HG02571 (cell line): Measurements from ENCODE around the gene RPS6KA2.
"Not testable (repeated sequence)": the region's sequence is repeated elsewhere in the genome, so short reads cannot be mapped to it uniquely, and the experiment has no call there.

Experiments used
- ATAC-seq: cut with Tn5 transposase; IDR thresholded peaks from one replicate; pipeline ENCODE4 v1.9.1; 2021; ENCODE audit warnings: mild to moderate bottlenecking, moderate library complexity; ENCODE audit not compliant: unreplicated experiment

The RPS6KA2 gene

DNA sequence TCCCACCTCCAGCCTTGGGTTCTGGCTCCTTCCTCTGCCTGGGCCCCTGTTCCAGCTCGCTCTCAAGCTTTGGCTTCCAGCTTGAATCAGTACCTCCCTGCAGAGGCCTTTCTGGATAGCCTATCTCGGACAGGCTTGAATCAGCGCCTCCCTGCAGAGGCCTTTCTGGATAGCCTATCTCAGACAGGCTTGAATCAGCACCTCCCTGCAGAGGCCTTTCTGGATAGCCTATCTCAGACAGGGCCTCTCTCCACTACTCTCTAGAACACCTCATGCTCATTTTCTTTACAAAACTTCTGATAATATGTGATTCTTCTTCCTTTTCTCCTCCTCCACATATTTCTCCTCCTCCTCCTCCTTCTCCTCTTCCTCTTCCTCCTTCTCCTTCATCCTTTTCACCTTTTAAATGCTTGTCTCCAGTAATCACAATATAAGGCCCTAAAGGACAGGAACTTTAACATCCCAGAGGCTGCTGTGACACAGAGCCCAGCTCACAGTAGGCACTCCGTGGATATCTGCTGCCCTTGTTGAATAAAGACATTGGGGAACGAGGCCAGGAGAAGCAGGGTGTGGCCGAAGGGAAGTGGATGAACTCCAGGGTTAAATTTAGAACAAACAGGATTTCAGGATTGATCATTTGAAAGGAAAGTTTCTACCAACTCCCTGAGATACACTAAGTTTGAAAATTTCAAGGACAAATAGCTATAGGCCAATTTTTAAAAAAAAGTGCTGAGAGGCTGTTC, 9.3 kb upstream of the RPS6KA2 start:
- ATAC-seq = no peak

DNA sequence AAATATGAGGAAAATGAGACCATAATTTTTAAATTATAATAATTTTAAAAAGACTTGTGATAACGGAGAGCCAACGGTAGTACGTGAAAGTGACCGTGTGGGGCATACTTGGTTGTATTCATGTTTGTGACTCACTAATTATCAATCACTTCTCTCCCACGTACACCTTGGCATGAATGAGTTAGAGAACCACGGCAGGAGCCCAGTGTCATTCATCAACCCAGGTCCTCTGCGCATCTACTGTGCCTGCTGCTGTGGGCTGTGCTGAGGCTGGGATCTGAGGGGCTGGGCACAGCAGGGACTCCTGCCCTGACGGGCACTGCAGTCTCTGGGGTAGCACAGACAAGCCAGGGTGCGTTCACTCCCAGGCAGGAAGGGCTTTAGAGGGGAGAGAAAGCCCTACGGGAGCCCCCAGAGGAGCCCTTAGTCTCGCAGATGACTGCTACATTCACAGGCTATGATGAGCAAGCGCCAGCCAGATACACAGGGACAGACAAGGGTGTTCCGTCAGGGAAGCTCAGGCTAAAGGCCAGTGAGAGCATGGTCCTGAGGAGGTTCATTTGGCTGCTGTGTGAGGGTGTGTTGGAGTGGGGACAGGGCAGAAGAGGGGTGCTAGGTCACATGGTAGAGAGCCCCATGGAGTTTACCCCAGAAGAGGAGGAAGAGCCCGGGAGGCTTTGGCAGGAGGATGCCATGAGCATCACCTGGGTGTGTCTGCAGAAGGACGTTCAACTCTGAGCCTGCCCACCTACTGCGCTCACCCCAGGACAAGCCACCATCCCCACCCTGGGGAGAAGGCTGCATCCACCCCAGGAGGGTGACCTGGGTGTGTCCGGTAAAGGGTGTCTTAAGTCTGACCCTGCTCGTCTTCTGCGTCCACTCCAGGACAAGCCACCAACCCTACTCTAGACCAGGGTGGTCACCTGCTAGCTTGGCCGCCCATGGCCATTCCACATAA, 8.2 kb upstream of the RPS6KA2 start:
- ATAC-seq = no peak

DNA sequence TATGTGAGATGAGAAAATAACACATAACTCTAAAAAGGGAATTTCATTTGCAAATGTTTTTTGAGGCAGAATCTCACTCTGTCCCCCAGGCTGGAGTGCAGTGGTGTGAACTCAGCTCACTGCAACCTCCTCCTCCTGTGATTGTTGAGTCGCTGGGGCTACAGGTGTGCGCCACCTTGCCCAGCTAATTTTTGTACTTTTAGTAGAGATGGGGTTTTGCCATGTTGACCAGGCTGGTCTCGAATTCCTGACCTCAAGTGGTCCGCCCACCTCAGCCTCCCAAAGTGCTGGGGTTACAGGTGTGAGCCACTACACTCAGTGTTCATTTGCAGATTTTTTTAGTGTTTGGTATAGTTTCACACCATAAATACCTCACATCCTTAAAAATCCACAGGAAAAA, 7.5 kb upstream of the RPS6KA2 start:
- not testable (repeated sequence) for ATAC-seq

DNA sequence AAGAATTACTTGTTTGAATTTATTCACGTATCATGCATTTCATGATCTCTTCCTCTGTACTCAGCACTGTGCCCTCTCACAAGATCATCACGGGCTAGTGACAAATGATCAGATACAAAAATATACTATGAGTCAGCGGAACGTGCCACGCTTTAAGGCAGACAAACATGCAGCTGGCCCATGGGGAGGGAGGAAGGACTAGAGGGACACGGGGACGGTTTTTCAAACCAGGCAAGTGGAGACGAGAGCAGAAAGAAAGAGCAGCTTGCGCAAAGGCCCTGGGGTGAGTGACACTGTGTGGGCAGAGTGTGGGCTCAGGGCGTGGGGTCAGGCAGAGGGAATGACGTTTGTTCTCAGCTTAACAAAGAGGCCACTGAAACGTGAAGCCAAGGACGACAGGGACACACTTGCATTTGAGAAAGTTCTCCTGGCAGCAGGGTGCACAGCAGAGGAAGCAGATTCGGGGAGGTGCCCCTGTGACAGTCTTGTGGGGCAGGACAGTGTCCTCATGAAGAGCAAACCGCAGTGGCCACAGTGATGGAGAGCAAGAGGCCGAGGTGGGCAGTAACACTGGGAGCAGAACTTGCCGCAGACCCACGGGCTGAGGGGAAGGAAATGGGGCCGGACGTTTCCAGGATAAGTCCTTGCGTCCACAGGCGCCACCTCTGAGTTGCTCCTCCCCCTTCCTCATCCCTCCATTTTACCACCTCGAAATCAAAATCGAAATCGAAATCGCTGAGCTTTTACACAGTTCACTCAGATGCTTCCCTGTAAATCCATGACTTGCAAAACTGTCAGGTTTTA, 6.9 kb upstream of the RPS6KA2 start:
- ATAC-seq = no peak

DNA sequence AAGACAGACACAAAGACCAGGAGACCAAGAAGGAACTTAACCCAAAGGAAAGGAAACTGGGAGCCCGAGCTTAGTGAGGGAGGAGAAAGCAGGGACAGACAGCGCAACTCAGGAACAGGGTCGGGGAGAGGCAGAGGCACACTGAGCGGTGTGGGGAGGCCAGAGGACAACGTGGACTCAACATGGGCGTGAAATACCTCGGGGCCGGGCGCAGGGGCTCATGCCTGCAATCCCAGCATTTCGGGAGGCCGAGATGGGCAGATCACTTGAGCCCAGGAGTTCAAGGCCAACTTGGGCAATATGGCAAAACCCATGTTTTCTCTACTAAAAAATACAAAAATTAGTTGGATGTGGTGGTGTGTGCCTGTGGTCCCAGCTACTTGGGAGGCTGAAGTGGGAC, 5.7 kb upstream of the RPS6KA2 start:
- no peak for ATAC-seq

DNA sequence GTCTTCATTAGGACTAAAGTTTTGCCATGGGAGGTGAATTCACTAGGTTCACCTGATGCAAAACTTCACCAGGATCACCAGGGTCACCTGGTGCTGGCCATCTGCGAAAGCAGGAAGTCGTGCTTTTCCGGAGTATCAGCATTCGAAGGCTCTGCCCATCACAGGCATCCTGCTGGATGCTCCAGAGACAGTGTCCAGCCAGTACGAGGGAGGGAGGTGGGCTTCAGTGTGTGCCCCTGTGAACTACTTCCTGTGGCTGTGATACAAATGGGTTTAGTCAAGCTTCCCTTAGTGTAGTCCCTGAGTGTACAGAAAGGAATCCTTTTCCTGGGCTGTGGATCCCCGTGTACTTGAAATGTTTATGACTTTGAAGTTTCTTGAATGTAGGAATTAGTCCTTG, 3.4 kb upstream of the RPS6KA2 start:
- no peak for ATAC-seq

DNA sequence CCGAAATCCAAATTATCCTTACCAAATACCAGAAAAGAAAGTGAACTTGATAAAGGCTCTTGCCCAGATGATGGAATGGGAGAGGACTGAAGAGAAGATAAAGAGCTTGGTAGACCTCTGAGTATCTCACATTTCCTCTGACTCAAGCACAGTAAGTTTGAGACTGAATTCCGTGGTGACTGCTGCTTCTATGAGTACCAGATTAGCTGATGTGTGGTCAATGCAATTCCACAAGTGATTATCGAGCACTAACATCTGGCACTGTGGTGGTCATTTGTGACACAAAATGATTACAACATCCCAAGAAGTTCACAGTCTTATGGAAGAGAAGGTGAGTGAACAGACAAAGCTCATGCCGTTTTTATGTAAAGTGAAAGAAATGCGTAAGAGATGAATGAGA, 2.6 kb upstream of the RPS6KA2 start:
- ATAC-seq = no peak

DNA sequence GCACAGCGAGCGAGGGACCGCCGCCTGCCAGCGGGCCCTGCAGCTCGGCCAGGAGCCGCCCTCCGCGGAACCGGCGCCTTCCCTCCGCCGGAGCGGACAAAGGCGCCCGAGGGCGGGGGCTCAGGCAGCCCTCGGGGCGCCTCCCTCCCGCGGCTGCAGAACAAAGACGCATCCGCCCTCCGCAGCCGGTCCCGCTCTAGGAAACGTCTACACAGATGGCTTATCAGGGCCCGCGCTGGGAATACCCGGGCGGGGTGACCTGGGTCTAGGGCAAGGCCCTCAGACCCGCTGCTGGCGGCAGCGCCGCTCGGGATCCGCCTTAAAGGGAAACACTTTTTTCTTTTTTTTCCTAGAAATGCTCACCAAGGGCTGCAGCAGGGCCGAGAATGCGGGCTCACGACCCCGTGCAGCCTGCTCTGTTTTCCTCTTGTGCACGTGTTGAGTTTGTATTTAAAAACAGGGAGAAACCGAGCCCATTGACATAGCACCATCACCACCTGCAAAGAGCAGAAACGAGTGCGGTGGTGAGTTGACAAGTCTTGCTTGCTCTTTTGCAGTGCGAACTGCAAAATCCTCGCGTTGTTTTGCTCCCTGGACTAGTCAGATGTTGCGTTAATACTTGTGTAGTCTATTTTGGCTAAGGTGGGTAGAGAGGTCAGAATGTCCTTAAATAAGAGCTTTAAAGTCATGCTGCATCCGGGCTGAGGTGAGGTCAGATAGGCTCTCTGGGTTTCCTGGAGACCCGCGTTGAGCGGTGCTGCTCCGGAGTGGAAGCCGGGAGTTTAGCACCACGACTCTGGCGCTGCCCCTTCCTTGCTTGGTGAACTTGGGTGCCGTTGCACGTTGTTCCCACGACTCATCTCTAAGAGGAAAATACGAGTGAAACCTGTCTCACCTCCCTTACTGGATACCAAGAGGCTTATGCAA, 1.1 kb upstream of the RPS6KA2 start:
- peak; percentile 21 for ATAC-seq

DNA sequence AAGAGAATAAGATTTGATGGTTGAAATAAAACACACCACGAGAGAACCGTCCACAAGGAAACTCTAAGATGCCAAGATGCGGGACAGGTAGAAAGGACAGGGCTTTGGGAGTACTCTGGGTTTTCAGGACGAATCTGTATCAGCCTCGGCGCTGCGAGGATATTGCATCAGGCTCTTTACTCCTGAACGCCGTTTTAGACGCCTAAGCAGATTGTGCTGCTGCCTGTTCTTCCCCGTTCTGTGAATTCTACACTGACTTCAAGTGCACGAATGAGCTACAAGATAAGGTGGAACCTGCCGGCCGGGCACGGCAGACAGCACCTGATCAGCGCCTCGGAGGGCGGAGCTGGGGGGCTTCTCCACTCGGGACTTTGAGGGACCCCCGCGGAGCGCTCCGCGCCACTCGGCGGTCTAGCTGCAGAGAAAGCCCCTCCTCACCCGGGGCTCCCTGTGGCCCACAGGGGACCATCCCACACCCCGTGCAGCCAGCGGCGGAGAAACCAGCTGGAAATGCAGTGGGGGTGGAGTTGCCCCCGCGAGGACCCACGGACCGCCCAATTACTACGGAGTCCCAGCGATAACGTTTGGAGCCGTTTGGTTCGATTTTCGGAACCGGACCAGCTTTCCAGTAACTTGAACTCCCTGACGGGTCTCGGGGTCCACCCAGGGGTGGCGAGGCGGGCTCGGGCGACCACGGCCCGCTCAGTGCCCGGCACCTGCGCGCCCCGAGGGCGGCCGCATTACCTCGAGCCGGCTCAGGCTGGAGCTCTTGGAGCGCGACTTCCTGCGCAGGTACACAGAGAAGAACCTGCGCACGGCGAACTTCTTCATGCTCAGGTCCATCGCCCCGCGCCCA, 646 bp downstream of the RPS6KA2 start:
- no peak for ATAC-seq

DNA sequence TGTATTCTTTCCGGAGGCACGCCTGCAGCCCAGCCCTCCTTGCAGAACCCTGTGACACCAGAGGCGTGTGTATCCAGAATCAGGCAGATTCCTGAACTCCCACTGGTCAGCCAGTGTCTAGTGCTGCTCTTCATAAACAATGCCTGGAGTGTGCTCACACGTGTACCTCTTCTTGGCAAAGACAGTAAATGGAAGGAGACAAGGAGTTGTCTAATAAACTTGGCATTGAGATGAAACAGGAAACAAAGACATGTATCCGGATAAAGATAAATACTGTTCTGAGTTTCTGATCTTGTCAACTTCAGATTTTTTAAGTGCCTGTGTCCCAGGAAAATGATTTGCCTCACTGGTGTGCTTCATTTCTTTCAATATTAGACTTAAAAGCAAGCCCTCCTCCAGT, 1.7 kb downstream of the RPS6KA2 start:
- ATAC-seq = no peak

DNA sequence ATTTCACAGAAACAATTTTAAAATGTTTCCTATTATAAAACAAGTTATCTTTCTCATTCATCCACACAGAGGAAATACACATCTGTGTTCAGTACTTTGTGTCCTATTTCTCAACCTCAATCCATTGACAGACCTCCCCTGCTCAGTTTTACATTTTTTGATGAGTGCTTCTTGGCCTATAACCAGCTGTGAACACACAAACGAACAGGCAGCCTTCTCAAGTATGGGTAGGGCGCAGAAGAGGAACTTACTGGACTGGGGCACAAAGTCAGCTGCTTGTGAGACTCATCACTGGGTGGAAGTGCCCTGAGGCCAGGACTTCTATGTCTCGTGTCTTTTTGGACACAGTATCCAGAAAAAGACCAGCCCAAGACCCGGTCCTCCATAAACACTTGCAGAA, 2.8 kb downstream of the RPS6KA2 start:
- ATAC-seq = no peak

DNA sequence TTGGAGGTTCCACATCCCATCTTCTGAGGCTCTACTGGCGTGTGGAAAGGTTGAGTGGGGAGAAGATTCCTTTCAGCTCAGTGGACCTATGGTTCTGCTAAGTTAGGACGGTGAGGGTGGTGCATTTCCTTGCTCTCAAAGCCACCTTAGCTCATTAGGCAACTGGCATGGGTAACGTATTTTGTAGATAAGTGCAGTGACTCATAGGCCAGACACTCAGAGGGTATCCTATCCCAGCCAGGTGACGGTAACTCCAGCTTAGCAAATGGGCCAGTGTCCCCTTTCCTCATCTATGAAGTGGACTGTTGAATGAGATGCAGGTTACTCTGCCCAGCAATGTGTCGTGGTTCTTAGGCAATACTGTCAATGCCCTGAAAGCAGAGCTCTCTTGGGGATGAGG, 3.7 kb downstream of the RPS6KA2 start:
- ATAC-seq = no peak

DNA sequence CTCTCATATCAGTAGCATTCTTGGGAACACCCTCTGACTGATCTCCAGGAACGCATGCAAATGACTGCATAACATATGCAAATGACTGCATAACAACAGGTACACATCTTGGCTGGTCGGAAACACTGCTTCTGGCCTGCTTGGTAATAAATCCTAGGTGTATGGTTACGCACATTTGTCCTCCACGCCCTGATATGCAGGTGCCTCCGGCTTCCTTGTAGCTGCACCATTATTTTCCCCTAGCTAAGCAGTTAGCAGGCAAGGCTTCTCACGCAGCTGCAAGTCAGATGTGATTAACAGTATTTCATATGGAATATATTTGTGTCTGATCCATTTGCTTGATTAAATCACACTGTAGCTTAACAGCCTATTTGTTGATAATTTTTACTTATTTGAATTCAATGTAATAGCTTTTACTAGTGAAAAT, 5.9 kb downstream of the RPS6KA2 start:
- ATAC-seq = no peak

DNA sequence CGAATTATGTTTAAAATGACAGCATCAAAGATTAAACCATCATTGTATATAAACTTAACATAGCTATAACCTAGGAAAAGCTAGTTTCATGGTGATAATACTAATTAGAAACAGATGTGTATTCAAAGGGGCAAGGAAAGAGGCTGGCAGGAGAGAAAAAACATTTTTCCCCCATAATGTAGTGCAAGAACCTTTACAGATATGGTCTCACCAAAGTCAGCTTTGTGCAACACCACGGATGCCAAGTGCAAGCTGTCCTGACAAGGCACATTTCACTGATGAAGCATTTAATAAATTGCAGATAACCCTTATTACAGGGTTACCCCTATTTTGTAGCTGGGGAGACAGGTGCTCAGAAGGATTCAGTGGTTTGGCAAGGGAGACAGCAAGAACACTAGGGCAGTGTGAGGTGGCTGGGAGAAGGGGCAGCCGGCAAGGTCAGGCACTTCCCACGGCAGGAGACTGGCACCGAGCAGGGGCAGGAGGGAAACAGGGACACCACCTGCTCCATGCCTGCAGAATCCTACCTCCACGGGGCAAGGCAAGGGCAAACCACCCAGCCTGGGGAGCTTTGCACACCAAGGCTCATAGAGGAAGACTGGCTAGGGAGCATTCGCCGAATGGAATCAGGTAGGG, 6.5 kb downstream of the RPS6KA2 start:
- no peak for ATAC-seq

DNA sequence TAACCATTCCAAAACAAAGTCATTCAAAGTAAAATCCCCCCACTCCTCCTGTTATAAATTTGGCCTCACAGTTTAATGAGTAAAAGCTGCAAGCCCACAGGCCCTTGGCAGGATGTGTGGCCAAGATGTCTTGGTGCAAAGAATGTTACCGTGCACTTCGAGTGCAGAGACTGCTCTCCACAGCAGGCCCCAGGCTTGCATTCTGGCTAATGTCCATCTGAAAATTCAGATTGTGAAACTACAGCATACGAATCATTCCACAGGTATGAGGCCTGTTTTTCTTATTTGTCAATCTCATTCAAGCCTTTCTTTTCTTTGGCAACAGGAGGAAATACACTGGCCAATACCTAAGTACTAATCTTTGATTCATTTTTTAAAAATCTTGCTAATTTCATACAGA, 7.1 kb downstream of the RPS6KA2 start:
- no peak for ATAC-seq

DNA sequence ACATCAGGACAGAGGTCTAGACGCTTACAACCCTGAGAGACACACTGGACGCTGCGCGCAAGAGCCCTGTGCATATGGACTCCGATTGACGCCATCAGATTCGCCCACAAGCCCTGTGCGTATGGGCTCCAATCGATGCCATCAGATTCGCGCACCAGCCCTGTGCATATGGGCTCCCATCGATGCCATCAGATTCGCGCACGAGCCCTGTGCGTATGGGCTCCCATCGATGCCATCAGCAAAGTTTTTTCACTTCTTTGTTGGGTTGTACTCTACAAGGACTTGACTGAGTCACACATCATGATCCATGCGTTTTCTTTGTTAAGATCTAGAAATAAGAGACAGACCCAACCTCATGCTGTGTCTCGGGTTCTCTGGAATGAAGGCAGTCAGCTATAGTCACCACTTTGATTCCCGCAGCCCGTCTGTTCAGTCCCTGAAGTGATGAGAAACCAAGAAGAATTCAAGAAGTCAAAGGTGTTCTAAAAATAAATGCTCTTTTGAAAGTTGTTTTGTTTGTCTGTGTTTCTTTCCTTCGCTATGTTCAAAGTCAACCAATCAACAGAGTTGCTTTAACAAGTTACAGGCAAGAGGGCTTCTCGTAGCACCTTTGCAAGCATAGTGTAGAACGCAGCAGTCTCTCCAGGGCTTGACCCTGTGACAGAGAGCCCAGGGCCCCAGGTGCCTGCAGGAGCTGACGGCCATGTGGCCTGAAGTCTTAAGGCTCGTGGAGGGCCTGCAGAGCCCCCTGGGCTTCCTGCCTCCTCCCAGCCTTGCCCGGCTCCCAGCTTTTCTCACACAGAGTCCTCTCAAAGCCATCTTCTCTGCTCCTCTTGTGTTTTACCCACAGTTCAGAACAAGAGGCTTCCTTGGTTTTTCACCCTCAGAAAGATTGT, 7.9 kb downstream of the RPS6KA2 start:
- ATAC-seq = no peak

DNA sequence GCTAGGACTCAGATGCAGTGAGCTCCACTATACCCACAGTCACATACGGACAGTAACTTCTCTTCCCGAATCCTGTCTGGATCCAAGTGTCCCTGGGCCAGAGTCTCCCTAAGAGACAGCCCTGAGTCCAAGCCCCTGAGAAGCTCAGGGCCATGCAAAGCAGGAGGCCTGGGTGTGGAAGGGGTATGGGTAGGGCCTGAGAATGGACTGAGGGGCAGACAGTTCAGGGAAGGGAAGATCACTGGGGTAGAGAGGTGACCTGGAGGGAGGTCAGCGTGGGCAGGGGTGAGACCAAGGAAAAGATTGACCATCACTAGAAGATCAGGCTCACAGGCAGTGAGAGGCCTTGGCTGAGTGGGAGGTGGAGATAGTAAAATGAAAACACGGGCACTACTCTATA, 8.8 kb downstream of the RPS6KA2 start:
- no peak for ATAC-seq

DNA sequence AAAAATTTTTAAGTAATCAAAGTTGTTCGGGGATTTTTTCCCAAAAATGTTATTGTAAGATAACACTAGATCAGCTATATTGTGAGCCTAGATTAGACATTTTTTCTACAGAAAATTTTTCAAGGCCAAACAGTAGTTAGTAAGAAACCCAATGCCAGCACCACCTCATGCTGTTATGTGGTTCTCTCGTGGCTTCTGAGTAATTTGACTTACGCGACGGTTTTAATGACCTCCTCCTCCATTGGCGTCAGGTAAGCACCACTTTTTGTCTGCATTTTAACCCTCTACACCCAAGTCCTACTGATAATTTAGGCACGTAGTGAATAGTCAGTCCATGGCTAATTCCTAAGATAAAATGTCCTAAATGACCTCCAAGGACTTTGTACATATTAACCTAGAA, 9.7 kb downstream of the RPS6KA2 start:
- ATAC-seq = no peak
